Body of pancreas (tissue), 4 donors: ENCODE measurements around the gene YWHAE. TPM values are rescaled to one million over a fixed set of nuclear protein-coding genes. Genes with fewer than 3 reads are reported as not detected.
A peak's percentile ranks its signal among the peaks of the same experiment; 100 is the strongest.
"Not testable (repeated sequence)": the region's sequence is repeated elsewhere in the genome, so short reads cannot be mapped to it uniquely, and the experiment has no call there.

ENCODE experiments used
- ATAC-seq: fragments of 150-250 bp; one replicate; pipeline ENCODE4 v1.9.1; 2016
- DNase-seq, 4 donors: peaks; one replicate each; pipeline ENCODE4 v3.0.0-alpha.2; 2019
- H3K27ac ChIP-seq, 4 donors: fragments of 200-600 bp; sonication (generic); 1 replicate in 3 of 4; 2 replicates in 1 of 4; pipeline versions ENCODE4 v1.5.1 to v1.6.1; 2016 to 2019; ENCODE audit warnings: mild to moderate bottlenecking in 1 of 4, mixed read lengths in 1 of 4, moderate library complexity in 1 of 4
- H3K27me3 ChIP-seq, 2 donors: fragments of 200-600 bp; sonication (generic); one replicate each; pipeline ENCODE4 v1.6.0; 2016; ENCODE audit warnings: mild to moderate bottlenecking in 1 of 2
- H3K36me3 ChIP-seq, 2 donors: fragments of 200-600 bp; sonication (generic); replicated peaks in 1 of 2; 2 replicates each; pipeline ENCODE4 v1.5.1; 2016; ENCODE audit warnings: low read depth in 2 of 2; ENCODE audit not compliant: insufficient read depth in 1 of 2
- H3K4me1 ChIP-seq: fragments of 200-600 bp; sonication (generic); one replicate; pipeline ENCODE4 v1.6.0; 2016
- H3K4me3 ChIP-seq, 2 donors: fragments of 200-600 bp; sonication (generic); 1 replicate in 1 of 2; 2 replicates in 1 of 2; pipeline ENCODE4 v1.5.1; 2016 to 2019
- H3K9me3 ChIP-seq, 3 donors: fragments of 200-600 bp; sonication (generic); 1 replicate in 2 of 3; 2 replicates in 1 of 3; pipeline ENCODE4 v1.5.1; 2016
- CTCF ChIP-seq, 7 experiments: fragments of 450-650 bp in 4 of 7; fragments of 200-600 bp in 3 of 7; sonication (generic) in 3 of 7; IDR thresholded peaks; one replicate each; pipeline ENCODE4 v1.5.1; 2016 to 2019; ENCODE audit warnings: antibody characterized with exemption in 7 of 7
- POLR2A ChIP-seq, 3 donors: fragments of 450-650 bp; IDR thresholded peaks; one replicate each; pipeline ENCODE4 v1.6.1; 2016; ENCODE audit warnings: antibody characterized with exemption in 3 of 3, mild to moderate bottlenecking in 2 of 3
- WGBS, 2 donors: methylation state at CpG; one replicate each; pipeline ENCODE4 v1.1.5; 2017; 5-methylcytosine and 5-hydroxymethylcytosine counted together
- intact Hi-C: fragments of 100-400 bp; cut with DNase I; formaldehyde crosslinking; loops from one replicate; pipeline ENCODE4 v1.15.1; 2023
- total RNA-seq, 2 donors: library from RNA; depleted of rRNA; stranded (reverse); fragments of >200 nt; gene quantifications; one replicate each; pipeline ENCODE4 v1.1.0, GENCODE V29; 2016

The YWHAE gene
- 100 to 1,000 TPM; 301 to 378 TPM for total RNA-seq

DNA sequence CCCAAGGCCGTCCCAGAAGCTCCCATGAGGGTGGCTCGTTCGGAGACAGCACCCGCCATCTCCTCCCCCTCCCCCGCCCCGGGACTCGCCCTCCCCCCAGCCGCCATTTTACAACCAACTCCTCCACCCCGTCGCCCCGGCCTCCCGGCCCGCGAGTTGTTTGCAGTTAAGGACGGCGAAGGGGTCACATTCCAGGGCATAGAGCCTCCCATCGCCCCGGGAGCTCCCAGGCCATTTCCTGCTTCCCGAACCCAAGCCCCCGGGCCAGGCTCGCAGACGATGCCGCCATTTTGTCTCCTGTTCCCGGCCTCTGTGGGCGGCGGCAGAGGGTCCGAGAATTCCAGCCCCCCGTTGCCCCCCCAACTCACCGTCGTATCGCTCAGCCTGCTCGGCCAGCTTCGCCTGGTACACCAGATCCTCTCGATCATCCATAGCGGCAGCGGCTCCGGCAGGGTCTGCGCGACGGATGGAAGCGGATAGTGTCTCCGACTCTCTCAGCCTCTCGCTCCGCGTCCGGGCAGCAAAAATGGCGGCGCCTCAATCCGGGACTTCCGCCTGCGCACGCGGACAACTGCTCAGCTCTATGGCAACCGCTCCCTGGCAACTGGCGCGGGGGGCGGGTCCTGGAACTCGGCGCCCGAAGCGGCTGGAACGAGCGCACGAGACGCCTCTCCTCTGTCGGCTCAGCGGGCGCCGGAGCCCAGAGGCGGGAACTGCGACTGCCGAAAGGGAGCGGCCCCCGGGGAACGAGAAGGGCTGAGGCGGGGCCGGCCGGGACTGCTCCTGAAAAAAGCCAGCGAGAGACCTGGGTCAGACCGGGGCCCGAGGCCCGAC lies at the start of gene YWHAE:
Gene YWHAE (minus strand): TSS at position 544 of the 834 bp plus-strand sequence. CDS start 112 bp downstream, at position 432.
- DNase-seq (peak; percentile 97 to 99 (median 98)), ATAC-seq (peak; percentile 95)
- Histone ChIP-seq H3K27me3 (no peaks in the 10 kb centered on the region), H3K27ac (peak within 1 kb of the TSS; percentile 88 to 100 (median 98)), H3K36me3 (no peaks in the 10 kb centered on the region), H3K9me3 (no peaks in the 10 kb centered on the region), H3K4me3 (peak within 1 kb of the TSS; percentile 89 to 99), H3K4me1 (peaks cover 40% of the 10 kb centered on the region)
- 0 to 1% methylated on average over 22 to 82 of the region's 82 CpGs for WGBS, 2 donors
- peak in 2 of 7 experiments; percentile 8 to 26 for TF ChIP-seq CTCF (IDR thresholded peaks at IDR 0.05)
- peak; percentile 65 to 93 (median 92) for TF ChIP-seq POLR2A (IDR thresholded peaks at IDR 0.05)
- intact Hi-C loops = no loop called here

DNA sequence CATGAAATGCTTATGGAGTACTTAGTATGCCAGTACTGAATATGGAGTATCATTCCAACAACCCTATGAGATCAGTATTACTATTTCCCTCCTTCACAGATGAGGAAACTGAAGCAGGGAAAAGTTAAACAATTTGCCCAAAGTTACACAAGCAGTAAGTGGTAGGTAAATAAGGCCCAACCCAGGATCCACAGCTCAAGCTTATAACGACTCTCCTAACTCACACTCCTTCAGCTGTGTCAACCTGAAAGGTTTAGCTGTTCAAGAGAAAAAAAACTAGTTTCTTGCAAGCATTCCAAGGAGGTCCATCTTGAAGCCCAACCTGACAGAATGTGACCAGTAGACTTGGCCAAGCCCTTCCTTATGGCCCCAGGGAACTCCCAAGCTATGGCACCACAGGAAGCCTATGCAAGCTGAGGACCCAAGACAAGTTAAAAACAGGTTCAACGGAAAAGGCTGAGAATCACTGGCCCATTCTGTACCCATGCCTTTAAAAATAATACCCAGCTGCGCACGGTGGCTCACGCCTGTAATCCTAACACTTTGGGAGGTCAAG lies 49.5 kb upstream of the YWHAE start:
- DNase-seq (no peak), ATAC-seq (no peak)
- TF ChIP-seq POLR2A (IDR thresholded peaks at IDR 0.05) (no peak), CTCF (IDR thresholded peaks at IDR 0.05) (no peak)
- no peak overlapping the region for H3K4me3 ChIP-seq
- intact Hi-C loops = no loop called here
- no peaks in the 10 kb centered on the region for H3K9me3 ChIP-seq
- no peaks in the 10 kb centered on the region for H3K27me3 ChIP-seq
- H3K27ac ChIP-seq = no peak overlapping the region
- no peaks in the 10 kb centered on the region for H3K36me3 ChIP-seq
- 81 to 85% methylated on average over 5 of the region's 5 CpGs for whole genome bisulfite sequencing, 2 donors
- H3K4me1 ChIP-seq = peaks cover 31% of the 10 kb centered on the region

DNA sequence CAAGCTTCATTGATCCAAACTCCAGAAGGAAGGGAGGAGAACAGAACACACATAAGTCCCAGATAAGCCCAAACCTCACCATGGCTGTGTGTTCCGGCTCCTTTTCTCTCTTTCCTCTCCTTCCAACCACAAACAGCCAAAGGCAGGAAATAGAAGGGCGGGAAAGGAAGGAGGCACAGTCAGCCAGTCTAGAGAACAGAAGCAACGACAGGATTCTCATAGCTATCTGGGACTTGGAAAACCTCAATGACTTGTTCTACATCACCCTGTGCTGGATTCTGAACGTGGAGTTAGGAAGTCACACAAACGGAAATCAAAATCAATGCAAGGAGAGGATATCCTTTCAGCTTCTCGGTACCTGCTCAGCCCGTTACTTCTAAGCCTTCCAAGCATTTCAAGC lies 47.0 kb upstream of the YWHAE start:
- intact Hi-C loops = no loop called here
- Histone ChIP-seq H3K4me1 (peaks cover 8% of the 10 kb centered on the region), H3K4me3 (no peak overlapping the region), H3K36me3 (no peaks in the 10 kb centered on the region), H3K9me3 (no peaks in the 10 kb centered on the region), H3K27ac (peak overlapping the region in 1 of 4 donors; percentile 28), H3K27me3 (no peaks in the 10 kb centered on the region)
- TF ChIP-seq POLR2A (IDR thresholded peaks at IDR 0.05) (no peak), CTCF (IDR thresholded peaks at IDR 0.05) (no peak)
- no peak for DNase-seq
- WGBS, 2 donors = 57 to 87% methylated on average over 7 of the region's 7 CpGs
- ATAC-seq = no peak

DNA sequence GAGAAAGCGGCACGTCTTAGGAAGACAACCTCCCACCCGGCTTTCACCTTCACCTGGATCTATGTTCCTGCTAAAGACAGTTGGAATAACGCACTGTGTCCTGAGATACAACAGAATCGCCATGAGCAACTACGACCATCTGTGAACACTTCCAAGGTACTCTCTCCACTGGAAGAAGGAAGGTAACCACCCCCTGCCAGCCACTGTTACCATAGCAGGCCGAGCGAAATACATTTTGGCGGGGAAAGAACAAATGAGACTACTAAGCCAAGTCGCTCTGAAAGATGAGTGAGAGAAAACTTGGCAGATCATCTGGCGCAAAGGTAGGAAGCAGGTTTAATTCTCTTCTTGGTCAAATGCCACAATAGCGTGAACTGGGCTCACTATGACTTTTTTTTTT lies 46.2 kb upstream of the YWHAE start:
- DNase-seq (no peak), ATAC-seq (no peak)
- no peaks in the 10 kb centered on the region for H3K27me3 ChIP-seq
- no peak overlapping the region for H3K27ac ChIP-seq
- H3K9me3 ChIP-seq = no peaks in the 10 kb centered on the region
- intact Hi-C loops = no loop called here
- TF ChIP-seq CTCF (IDR thresholded peaks at IDR 0.05) (no peak), POLR2A (IDR thresholded peaks at IDR 0.05) (no peak)
- H3K4me3 ChIP-seq = no peak overlapping the region
- WGBS, 2 donors = 90 to 92% methylated on average over 12 of the region's 12 CpGs
- H3K4me1 ChIP-seq = peaks cover 5% of the 10 kb centered on the region
- no peaks in the 10 kb centered on the region for H3K36me3 ChIP-seq

DNA sequence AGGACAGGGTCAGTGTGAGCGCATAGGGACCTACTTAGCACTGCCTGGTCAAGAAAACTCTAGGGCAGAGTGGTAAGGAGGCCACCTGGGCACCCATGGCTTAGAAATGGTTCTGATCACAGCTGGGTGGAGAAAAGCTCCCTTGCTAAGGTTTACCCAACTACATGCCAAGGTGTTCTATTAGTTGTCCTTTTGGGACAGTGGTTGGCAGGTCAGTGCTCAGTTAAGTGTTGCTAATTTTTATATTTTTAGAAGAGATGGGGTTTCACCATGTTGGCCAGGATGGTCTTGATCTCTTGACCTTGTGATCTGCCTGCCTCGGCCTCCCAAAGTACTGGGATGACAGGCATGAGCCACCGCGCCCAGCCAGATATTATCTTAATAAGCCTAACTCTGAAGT lies 45.7 kb upstream of the YWHAE start:
- H3K9me3 ChIP-seq, DNase-seq, intact Hi-C loops, H3K27ac ChIP-seq, H3K4me3 ChIP-seq, ATAC-seq, H3K27me3 ChIP-seq, H3K36me3 ChIP-seq, H3K4me1 ChIP-seq: not testable (repeated sequence)
- WGBS, 2 donors = 74 to 92% methylated on average over 3 to 4 of the region's 4 CpGs

DNA sequence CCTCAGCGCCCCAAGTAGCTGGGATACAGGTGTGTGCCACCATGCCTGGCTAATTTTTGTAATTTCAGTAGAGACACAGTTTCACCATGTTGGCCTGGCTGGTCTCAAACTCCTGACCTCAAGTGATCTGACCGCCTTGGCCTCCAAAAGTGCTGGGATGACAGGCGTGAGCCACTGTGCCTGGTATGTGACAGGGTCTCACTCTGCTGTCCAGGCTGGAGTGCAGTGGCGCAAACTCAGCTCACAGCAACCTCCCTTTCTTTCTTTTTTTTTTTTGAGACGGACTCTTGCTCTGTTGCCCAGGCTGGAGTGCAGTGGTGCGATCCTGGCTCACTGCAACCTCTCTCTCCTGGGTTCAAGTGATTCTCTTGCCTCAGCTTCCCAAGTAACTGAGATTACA lies 42.7 kb upstream of the YWHAE start:
- H3K4me1 ChIP-seq, H3K9me3 ChIP-seq, DNase-seq: not testable (repeated sequence)

More for the DNA sequence above, 42.7 kb upstream of the YWHAE start:
- H3K27ac ChIP-seq, H3K36me3 ChIP-seq, H3K27me3 ChIP-seq, H3K4me3 ChIP-seq, intact Hi-C loops, ATAC-seq: not testable (repeated sequence)
- WGBS, 2 donors = 98% methylated on average over 6 of the region's 6 CpGs
